ENCODE data around the gene PTGER3.

Gene PTGER3

GRCh38 chr1:71039661-71040262 lies 7.9 kb downstream of the PTGER3 start:
- Mint-ChIP-seq H3K36me3 (no peaks in the 10 kb centered on the region), H3K27me3 (peaks cover 23% of the 10 kb centered on the region), H3K4me3 (no peak overlapping the region), H3K9me3 (no peaks in the 10 kb centered on the region), H3K4me1 (no peaks in the 10 kb centered on the region), H3K27ac (no peak overlapping the region)
- ATAC-seq (ENCODE audit: low read depth) (no peak), DNase-seq (ENCODE audit: low spot score in 2 of 2) (no peak)

- Mint-ChIP-seq H3K27ac (no peak overlapping the region), H3K36me3 (no peaks in the 10 kb centered on the region), H3K27me3 (peaks cover 23% of the 10 kb centered on the region), H3K9me3 (no peaks in the 10 kb centered on the region), H3K4me1 (no peaks in the 10 kb centered on the region), H3K4me3 (no peak overlapping the region)
- DNase-seq (ENCODE audit: low spot score in 2 of 2) (no peak), ATAC-seq (ENCODE audit: low read depth) (no peak)
Observed at GRCh38 chr1:71038942-71039341, 8.7 kb downstream of the PTGER3 start.

DNA sequence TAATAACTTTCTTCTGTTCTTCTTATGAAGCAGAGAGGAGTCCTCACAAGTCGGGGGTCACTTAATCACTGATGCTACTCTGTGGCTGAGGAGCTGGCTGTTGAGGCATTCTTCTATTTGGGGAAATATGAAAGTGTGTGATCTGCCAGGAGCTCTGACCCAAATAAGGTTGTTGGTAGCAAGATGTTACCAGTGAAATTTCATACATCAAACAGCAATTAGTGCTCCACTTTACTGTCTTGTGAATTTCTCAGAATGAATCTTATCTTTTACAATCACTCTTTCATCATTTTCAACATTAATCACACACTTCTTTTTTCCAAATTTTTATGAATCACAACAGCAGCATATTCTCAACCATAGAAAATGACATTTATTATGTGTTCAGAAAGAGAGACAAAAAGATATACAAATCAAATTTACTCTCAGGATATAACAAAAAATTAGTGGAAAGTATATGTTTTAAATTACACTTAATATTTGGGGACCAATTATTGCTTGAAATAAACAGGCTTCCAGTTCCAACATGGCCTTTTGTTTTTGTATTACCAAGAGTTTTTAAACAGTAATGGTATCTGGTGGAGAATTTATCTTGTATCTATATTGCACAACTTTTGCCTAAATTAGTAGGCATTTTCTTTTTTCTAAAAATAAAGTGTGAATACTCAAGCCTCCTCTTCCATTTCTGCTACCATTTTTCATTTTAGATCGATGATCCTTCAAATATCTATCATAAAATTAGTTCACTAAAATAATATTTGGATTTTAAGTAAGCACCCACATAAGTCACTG lies 9.6 kb downstream of the PTGER3 start:
- peaks cover 23% of the 10 kb centered on the region for H3K27me3 Mint-ChIP-seq
- no peak overlapping the region for H3K27ac Mint-ChIP-seq
- ATAC-seq (ENCODE audit: low read depth) (no peak), DNase-seq (ENCODE audit: low spot score in 2 of 2) (no peak)
- H3K4me1 Mint-ChIP-seq: no peaks in the 10 kb centered on the region
- H3K9me3 Mint-ChIP-seq: no peaks in the 10 kb centered on the region
- H3K4me3 Mint-ChIP-seq: no peak overlapping the region
- H3K36me3 Mint-ChIP-seq: no peaks in the 10 kb centered on the region

DNA sequence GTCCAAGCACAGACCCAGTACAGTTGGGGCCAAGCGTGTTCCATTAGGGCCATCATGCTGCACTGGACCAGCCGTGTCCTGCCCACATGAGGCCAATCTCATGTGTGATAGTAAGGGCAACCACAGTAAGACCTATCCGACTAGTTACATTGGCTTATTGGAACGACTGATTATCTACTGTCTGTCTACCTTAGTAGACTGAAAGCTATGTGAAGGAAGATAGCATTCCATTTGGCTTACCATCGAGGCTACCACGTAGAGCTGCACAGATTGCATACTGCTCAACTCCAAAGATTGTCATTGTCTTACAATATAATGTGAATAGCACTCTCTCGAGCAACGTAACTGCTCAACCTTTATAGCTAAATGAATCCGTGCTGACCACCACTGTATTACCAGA lies 10.6 kb downstream of the PTGER3 start:
- DNase-seq (ENCODE audit: low spot score in 2 of 2): no peak
- Mint-ChIP-seq H3K9me3 (no peaks in the 10 kb centered on the region), H3K36me3 (no peaks in the 10 kb centered on the region), H3K4me1 (no peaks in the 10 kb centered on the region), H3K27ac (no peak overlapping the region), H3K27me3 (peaks cover 23% of the 10 kb centered on the region), H3K4me3 (no peak overlapping the region)
- no peak for ATAC-seq (ENCODE audit: low read depth)

DNA sequence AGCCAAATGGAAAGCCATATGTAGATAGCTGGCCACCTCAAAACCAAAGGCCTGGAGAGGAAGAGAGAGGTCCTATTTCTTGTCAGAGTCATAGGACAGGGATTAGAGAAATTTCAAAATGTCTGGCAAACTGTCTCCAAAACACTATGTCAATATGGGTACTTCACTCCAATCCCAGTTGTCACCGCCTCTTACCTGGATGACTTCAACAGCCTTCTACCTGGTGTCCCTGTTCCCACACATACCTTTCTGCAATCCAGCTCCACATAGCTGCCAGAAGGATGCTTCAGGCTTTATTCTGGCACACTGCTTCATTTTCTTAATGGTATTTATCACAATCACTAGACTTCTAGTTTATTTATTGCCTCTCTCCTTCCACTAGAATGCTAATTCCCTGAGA lies 14.5 kb downstream of the PTGER3 start:
- no peak overlapping the region for H3K27ac Mint-ChIP-seq
- no peaks in the 10 kb centered on the region for H3K9me3 Mint-ChIP-seq
- peaks cover 11% of the 10 kb centered on the region for H3K27me3 Mint-ChIP-seq
- ATAC-seq (ENCODE audit: low read depth) (no peak), DNase-seq (ENCODE audit: low spot score in 2 of 2) (no peak)
- no peaks in the 10 kb centered on the region for H3K36me3 Mint-ChIP-seq
- H3K4me3 Mint-ChIP-seq: no peak overlapping the region
- H3K4me1 Mint-ChIP-seq: no peaks in the 10 kb centered on the region

DNA sequence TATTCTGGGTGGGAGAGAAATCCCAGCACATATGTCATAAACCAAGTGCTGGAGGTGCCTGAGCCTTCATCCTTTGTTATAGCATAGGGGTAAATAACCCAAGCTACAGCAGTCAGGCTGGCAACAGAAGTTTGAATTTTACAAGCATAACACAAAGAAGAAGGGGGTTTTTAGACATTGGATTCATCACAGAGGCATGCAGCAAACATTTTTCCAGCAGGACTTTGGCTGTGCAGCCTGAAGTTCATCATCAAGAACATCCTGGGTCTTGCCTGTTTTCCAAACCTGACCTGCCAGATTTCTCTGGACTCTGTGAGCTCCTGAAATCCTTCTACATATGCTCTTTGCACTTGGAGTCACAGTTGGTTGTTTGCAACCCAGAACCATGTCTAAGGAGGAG lies 16.2 kb downstream of the PTGER3 start:
- Mint-ChIP-seq H3K36me3 (no peaks in the 10 kb centered on the region), H3K27ac (no peak overlapping the region), H3K4me3 (no peak overlapping the region), H3K27me3 (peaks cover 9% of the 10 kb centered on the region), H3K4me1 (no peaks in the 10 kb centered on the region), H3K9me3 (no peaks in the 10 kb centered on the region)
- no peak for DNase-seq (ENCODE audit: low spot score in 2 of 2)
- no peak for ATAC-seq (ENCODE audit: low read depth)

- Mint-ChIP-seq H3K4me1 (no peaks in the 10 kb centered on the region), H3K4me3 (no peak overlapping the region), H3K36me3 (no peaks in the 10 kb centered on the region), H3K9me3 (no peaks in the 10 kb centered on the region), H3K27me3 (peaks cover 2% of the 10 kb centered on the region), H3K27ac (no peak overlapping the region)
- DNase-seq (ENCODE audit: low spot score in 2 of 2) (no peak), ATAC-seq (ENCODE audit: low read depth) (no peak)
Observed at GRCh38 chr1:71030026-71030425, 17.6 kb downstream of the PTGER3 start.

GRCh38 chr1:71028981-71029380 lies 18.6 kb downstream of the PTGER3 start:
- ATAC-seq (ENCODE audit: low read depth) (no peak), DNase-seq (ENCODE audit: low spot score in 2 of 2) (no peak)
- Mint-ChIP-seq H3K4me3 (no peak overlapping the region), H3K27ac (no peak overlapping the region), H3K4me1 (no peaks in the 10 kb centered on the region), H3K36me3 (no peaks in the 10 kb centered on the region), H3K9me3 (no peaks in the 10 kb centered on the region), H3K27me3 (peaks cover 3% of the 10 kb centered on the region)

- Mint-ChIP-seq H3K4me3 (no peak overlapping the region), H3K27ac (no peak overlapping the region), H3K9me3 (no peaks in the 10 kb centered on the region)
Observed at GRCh38 chr1:71027991-71028390, 19.6 kb downstream of the PTGER3 start.

DNA sequence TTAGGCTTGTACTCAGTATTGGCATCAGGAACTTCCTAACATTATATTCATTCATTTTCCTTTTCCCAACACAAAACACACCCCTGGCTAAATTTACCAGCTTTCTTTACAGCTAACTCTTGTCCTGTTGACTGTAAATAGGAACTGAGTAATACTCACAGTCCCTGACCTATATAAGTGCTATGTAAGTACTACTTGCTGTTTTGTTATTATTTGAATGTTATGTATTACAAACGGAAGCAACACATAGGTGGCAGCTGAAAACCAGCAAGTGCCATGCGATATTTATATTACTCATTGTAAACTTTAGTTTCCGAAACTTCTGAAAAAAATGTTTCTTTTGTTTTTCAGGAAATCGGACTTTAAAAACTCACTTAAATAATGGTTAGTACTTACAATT lies 21.5 kb downstream of the PTGER3 start:
- Mint-ChIP-seq H3K27me3 (peaks cover 3% of the 10 kb centered on the region), H3K27ac (no peak overlapping the region), H3K9me3 (no peaks in the 10 kb centered on the region), H3K36me3 (no peaks in the 10 kb centered on the region), H3K4me3 (no peak overlapping the region), H3K4me1 (no peaks in the 10 kb centered on the region)
- no peak for DNase-seq (ENCODE audit: low spot score in 2 of 2)
- ATAC-seq (ENCODE audit: low read depth): no peak

More at GRCh38 chr1:71027991-71028390, 19.6 kb downstream of the PTGER3 start:
- H3K27me3 Mint-ChIP-seq: peaks cover 3% of the 10 kb centered on the region
- H3K36me3 Mint-ChIP-seq: no peaks in the 10 kb centered on the region
- DNase-seq (ENCODE audit: low spot score in 2 of 2) (no peak), ATAC-seq (ENCODE audit: low read depth) (no peak)
- H3K4me1 Mint-ChIP-seq: no peaks in the 10 kb centered on the region

DNA sequence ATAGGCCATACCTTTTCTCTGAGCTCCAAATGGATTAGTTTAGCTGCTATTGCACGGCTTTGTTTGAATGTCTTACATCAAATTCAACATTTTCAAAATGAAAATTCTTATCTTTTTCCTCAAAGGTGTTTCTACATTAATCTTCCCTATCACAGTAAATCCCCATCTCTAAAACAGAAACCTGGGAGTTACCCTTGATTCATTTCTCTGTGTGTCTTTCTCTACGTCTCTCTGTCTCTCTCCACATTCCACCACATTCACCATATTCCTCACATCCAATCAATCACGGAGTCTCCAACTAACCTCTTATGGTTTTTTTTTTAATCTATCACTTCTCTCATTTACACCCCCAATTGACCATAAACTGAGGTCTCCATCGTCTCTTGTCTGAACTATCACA lies 24.1 kb downstream of the PTGER3 start:
- Mint-ChIP-seq H3K9me3 (no peaks in the 10 kb centered on the region), H3K4me3 (no peak overlapping the region), H3K36me3 (no peaks in the 10 kb centered on the region), H3K27me3 (peaks cover 2% of the 10 kb centered on the region), H3K4me1 (no peaks in the 10 kb centered on the region), H3K27ac (no peak overlapping the region)
- ATAC-seq (ENCODE audit: low read depth) (no peak), DNase-seq (ENCODE audit: low spot score in 2 of 2) (no peak)

DNA sequence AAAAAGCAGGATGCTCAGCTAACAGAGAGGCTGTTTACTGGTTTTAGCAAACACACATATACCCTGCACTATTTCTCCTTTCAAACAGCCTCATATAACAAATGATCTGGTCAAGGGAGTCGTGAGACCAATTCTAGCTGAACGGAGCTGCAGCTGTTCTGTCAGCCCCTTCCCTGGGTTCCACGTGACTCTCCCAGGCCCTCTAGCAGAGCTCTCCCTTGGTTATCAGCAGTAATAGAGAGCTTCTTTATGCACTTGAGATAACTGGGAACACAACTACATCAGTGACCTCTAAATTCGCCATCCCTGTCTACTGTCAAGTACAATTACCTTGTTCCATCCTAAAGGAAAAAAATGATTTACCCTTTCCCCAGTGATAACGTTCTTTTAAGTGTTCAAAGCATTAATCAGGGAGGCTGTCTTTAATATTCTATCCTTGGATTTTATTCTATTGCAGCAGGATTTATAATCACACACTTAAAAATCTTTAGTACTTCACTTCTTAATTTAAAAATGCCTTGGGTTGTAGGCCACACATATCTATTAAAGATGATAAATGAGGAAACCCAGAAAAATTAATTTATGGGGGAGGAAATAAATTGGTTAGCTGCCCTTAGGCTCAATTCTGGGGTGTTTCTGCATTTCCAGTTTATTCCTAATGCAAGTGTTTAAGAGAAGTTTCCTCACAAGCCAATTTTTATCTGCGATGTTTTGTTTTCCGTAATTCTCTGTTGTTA lies 28.2 kb downstream of the PTGER3 start:
- Mint-ChIP-seq H3K27me3 (peaks cover 4% of the 10 kb centered on the region), H3K36me3 (no peaks in the 10 kb centered on the region), H3K9me3 (no peaks in the 10 kb centered on the region), H3K27ac (no peak overlapping the region), H3K4me3 (no peak overlapping the region), H3K4me1 (no peaks in the 10 kb centered on the region)
- no peak for ATAC-seq (ENCODE audit: low read depth)
- DNase-seq (ENCODE audit: low spot score in 2 of 2): no peak

DNA sequence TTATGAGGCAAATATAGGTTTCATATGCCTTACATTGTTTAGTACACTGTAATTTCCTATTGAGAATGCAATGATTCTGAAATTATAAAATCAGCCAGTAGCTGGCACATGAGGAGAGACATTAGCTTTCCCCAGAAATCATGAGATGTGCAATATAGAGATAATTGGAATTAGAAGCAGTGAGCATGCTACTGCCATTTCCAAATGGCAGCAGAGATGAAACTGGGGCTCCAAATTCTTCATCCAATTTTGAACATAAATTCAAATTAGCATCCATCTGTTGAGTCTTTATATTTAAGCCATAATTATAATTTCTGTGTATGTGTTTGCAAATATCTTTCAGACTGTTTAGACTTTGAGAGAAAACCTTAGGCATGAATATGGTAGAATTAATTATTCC lies 28.8 kb downstream of the PTGER3 start:
- Mint-ChIP-seq H3K36me3 (no peaks in the 10 kb centered on the region), H3K4me1 (no peaks in the 10 kb centered on the region), H3K9me3 (no peaks in the 10 kb centered on the region), H3K27ac (no peak overlapping the region), H3K4me3 (no peak overlapping the region), H3K27me3 (peaks cover 8% of the 10 kb centered on the region)
- DNase-seq (ENCODE audit: low spot score in 2 of 2): no peak
- ATAC-seq (ENCODE audit: low read depth): no peak

DNA sequence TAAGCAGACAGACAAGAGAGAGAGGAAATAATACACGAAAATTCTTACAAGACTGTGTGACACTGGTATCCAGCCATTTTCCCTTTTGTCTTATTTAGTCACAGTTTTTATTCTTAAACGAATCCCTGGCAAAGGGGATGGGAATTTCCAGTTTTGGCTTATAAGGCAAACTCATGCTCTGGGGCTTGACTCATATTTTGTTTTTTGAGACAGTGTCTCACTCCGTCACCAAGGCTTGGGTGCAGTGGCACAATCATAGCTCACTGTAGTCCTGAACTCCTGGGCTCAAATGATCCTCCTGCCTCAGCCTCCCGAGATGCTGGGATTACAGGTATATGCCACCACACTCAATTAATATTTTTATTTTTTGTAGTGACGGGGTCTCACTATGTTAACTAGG lies 31.9 kb downstream of the PTGER3 start:
- no peaks in the 10 kb centered on the region for H3K4me1 Mint-ChIP-seq
- H3K27me3 Mint-ChIP-seq: peaks cover 8% of the 10 kb centered on the region
- no peak for ATAC-seq (ENCODE audit: low read depth)
- H3K36me3 Mint-ChIP-seq: no peaks in the 10 kb centered on the region
- no peaks in the 10 kb centered on the region for H3K9me3 Mint-ChIP-seq
- no peak for DNase-seq (ENCODE audit: low spot score in 2 of 2)
- no peak overlapping the region for H3K4me3 Mint-ChIP-seq
- H3K27ac Mint-ChIP-seq: no peak overlapping the region
